Measurements from ENCODE around the gene FPR1.

FPR1 gene

DNA sequence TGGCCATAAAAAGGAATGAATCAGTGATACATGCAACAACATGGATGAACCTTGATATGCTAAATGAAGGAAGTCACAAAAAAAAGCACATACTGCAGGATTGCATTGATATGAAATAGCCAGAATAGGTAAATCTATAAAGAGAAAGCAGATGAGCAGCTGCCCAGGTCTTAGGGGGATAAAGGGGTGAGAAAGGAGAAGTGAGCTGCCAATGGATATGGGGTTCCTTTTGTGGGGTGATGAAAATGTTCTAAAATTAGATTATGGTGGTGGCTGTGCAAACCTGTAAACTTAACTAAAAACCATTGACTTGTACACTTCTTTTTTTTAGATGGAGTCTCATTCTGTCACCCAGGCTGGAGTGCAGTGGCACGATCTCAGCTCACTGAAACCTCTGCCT, 40.0 kb downstream of the FPR1 start:
- peaks cover 16% of the 10 kb centered on the region for H3K36me3 Mint-ChIP-seq (ENCODE audit: low read depth)
- H3K27ac Mint-ChIP-seq, result no peak overlapping the region
- no peak overlapping the region for H3K4me3 Mint-ChIP-seq
- H3K4me1 Mint-ChIP-seq, result no peaks in the 10 kb centered on the region
- TF ChIP-seq, protein P1, sequence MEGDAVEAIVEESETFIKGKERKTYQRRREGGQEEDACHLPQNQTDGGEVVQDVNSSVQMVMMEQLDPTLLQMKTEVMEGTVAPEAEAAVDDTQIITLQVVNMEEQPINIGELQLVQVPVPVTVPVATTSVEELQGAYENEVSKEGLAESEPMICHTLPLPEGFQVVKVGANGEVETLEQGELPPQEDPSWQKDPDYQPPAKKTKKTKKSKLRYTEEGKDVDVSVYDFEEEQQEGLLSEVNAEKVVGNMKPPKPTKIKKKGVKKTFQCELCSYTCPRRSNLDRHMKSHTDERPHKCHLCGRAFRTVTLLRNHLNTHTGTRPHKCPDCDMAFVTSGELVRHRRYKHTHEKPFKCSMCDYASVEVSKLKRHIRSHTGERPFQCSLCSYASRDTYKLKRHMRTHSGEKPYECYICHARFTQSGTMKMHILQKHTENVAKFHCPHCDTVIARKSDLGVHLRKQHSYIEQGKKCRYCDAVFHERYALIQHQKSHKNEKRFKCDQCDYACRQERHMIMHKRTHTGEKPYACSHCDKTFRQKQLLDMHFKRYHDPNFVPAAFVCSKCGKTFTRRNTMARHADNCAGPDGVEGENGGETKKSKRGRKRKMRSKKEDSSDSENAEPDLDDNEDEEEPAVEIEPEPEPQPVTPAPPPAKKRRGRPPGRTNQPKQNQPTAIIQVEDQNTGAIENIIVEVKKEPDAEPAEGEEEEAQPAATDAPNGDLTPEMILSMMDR (IDR thresholded peaks at IDR 0.05; ENCODE audit: unreplicated experiment in 3 of 3), result no peak
- H3K27me3 Mint-ChIP-seq (ENCODE audit: low read depth), result peaks cover 26% of the 10 kb centered on the region
- H3K9me3 Mint-ChIP-seq, result peaks cover 2% of the 10 kb centered on the region

DNA sequence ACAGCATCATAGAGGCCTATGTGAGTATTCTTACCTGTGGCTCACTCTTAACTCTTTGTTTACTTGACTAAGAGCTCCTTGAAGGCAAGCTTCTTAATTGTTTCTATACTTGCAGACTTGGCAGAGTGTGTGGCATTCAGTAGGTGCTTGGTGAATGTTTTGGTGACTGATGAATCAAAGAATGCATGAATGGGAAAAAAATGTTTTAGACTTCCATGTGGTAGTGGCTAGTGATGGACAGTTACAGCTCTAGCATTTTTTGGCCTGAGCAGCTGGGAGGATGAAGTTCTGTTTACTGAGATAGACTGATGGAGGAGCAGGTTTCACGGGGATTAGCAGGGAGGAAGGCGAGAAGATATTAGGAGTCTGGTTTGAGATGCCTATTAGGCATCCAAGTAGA, 41.5 kb downstream of the FPR1 start:
- Mint-ChIP-seq H3K27me3 (ENCODE audit: low read depth) (peaks cover 10% of the 10 kb centered on the region), H3K9me3 (peaks cover under 1% of the 10 kb centered on the region), H3K4me3 (no peak overlapping the region), H3K4me1 (peaks cover 10% of the 10 kb centered on the region), H3K36me3 (ENCODE audit: low read depth) (peaks cover 30% of the 10 kb centered on the region), H3K27ac (no peak overlapping the region)
- TF ChIP-seq, protein P1 (IDR thresholded peaks at IDR 0.05; ENCODE audit: unreplicated experiment in 3 of 3), result no peak

DNA sequence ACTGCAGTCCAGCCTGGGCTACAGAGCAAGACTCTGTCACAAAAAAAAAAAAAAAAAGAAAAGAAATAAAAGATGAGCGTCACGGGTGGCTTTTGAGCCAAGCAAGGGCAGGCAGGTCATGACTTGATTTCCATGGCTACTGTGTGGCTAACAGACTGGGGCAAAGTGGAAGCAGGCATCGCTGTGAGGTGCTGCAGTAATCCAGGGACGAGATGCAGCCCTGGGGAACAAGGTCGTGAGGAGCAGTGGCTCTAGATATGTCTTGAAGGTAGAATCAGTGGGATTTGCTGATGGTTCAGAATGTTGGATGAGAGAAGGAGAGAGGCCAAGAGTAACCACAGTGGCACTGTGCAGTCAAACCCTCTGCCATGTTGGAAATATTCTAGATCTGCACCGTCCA, 42.1 kb downstream of the FPR1 start:
- TF ChIP-seq, protein P1 (IDR thresholded peaks at IDR 0.05; ENCODE audit: unreplicated experiment in 3 of 3), result no peak
- Mint-ChIP-seq H3K9me3 (no peaks in the 10 kb centered on the region), H3K4me1 (peaks cover 13% of the 10 kb centered on the region), H3K27ac (no peak overlapping the region), H3K27me3 (ENCODE audit: low read depth) (peaks cover 7% of the 10 kb centered on the region), H3K36me3 (ENCODE audit: low read depth) (peaks cover 34% of the 10 kb centered on the region), H3K4me3 (no peak overlapping the region)

DNA sequence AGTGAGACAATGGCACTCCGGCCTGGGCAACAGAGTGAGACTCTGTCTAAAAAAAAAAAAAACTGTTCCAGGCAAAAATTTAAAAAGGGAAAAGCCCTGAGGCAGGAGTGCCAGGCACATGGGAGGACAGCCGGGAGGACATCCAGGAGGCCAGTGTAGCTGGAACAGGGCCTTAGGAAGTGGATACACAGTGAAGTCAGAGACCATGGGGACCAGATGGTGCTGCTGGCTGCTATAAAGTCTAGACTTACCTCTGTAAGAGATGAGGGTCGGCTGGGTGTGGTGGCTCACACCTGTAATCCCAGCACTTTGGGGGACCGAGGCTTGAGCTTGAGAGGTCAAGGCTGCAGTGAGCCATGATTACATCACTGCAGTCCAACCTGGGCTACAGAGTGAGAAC, 42.9 kb downstream of the FPR1 start:
- H3K9me3 Mint-ChIP-seq, result no peaks in the 10 kb centered on the region
- H3K36me3 Mint-ChIP-seq (ENCODE audit: low read depth), result peaks cover 34% of the 10 kb centered on the region
- no peak overlapping the region for H3K4me3 Mint-ChIP-seq
- TF ChIP-seq, protein P1 (IDR thresholded peaks at IDR 0.05; ENCODE audit: unreplicated experiment in 3 of 3), result no peak
- peaks cover 7% of the 10 kb centered on the region for H3K27me3 Mint-ChIP-seq (ENCODE audit: low read depth)
- H3K27ac Mint-ChIP-seq, result no peak overlapping the region
- peaks cover 14% of the 10 kb centered on the region for H3K4me1 Mint-ChIP-seq

DNA sequence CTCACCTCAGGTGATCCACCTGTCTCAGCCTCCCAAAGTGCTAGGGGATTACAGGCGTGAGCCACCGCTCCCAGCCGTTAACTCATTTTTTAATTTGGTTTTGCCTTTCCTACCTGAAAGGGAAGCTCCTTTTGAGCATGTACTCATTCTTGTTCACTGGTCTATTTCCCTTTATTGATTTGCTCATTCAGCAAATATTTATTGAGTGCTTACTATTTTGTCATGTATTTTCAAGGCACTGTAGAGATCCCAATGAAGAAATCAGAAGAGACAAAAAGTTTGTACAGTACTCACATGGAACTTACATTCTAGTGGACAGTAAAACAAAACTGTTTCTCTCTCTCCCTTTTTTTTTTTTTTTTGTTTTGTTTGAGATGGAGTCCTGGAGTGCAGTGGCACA, 44.8 kb downstream of the FPR1 start:
- H3K9me3 Mint-ChIP-seq, result no peaks in the 10 kb centered on the region
- no peak overlapping the region for H3K27ac Mint-ChIP-seq
- H3K4me1 Mint-ChIP-seq, result peaks cover 33% of the 10 kb centered on the region
- TF ChIP-seq, protein P1 (IDR thresholded peaks at IDR 0.05; ENCODE audit: unreplicated experiment in 3 of 3), result no peak
- H3K4me3 Mint-ChIP-seq, result no peak overlapping the region
- peaks cover 4% of the 10 kb centered on the region for H3K27me3 Mint-ChIP-seq (ENCODE audit: low read depth)
- H3K36me3 Mint-ChIP-seq (ENCODE audit: low read depth), result peaks cover 42% of the 10 kb centered on the region

DNA sequence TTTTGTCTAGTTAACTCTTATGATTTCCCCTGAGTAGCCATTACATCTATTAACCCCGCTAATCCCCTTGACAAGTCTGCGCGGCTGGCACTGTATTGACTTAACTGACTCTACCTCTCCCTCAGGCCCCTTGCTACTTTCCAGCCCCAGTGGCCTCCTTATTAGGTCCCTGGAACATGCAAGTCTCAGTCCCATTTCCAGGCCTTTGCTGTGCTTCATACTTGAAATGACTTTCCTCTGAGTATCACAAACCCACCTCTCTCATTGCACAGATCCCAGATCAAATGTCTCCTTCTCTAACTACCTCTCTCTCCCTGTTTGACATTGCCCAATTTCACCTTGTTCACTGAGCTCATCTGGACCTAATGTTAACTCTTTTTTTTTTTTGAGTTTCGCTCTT, 45.4 kb downstream of the FPR1 start:
- Mint-ChIP-seq H3K27ac (peak overlapping the region; percentile 60 to 84 (median 71)), H3K4me3 (peak overlapping the region; percentile 70 to 80 (median 71)), H3K9me3 (no peaks in the 10 kb centered on the region), H3K27me3 (ENCODE audit: low read depth) (peaks cover 4% of the 10 kb centered on the region), H3K4me1 (peaks cover 37% of the 10 kb centered on the region), H3K36me3 (ENCODE audit: low read depth) (peaks cover 48% of the 10 kb centered on the region)
- TF ChIP-seq, protein P1 (IDR thresholded peaks at IDR 0.05; ENCODE audit: unreplicated experiment in 3 of 3), result no peak

All from nephron (organoid).